Endodermal cell (in vitro differentiated cells): ENCODE data around the gene KREMEN1. TPM values are rescaled to one million over a fixed set of nuclear protein-coding genes. Genes with fewer than 3 reads are reported as not detected.

Experiments
- DNase-seq: peaks from one replicate; pipeline ENCODE4 v3.0.0-alpha.2; 2017
- H3K27ac ChIP-seq: 2 replicates; pipeline ENCODE4 v1.5.1; 2013; ENCODE audit warnings: mild to moderate bottlenecking, low read depth, low read length, moderate library complexity
- H3K27me3 ChIP-seq: 2 replicates; pipeline ENCODE4 v1.6.1; 2013; ENCODE audit warnings: mild to moderate bottlenecking, low read length, moderate library complexity; ENCODE audit not compliant: insufficient read depth, control insufficient read depth, poor library complexity, severe bottlenecking
- H3K36me3 ChIP-seq: 2 replicates; pipeline ENCODE4 v1.7.0; 2013; ENCODE audit warnings: mild to moderate bottlenecking, low read length, moderate library complexity; ENCODE audit not compliant: control insufficient read depth, insufficient read depth
- H3K4me1 ChIP-seq: one replicate; pipeline ENCODE4 v1.7.0; 2013; ENCODE audit warnings: low read length; ENCODE audit not compliant: control insufficient read depth, insufficient read depth
- H3K4me3 ChIP-seq: 2 replicates; pipeline ENCODE4 v1.5.1; 2013; ENCODE audit warnings: mild to moderate bottlenecking, low read length, moderate library complexity
- H3K9ac ChIP-seq: 2 replicates; pipeline ENCODE4 v1.6.1; 2013; ENCODE audit warnings: mild to moderate bottlenecking, low read length, moderate library complexity; ENCODE audit not compliant: poor library complexity, severe bottlenecking; ENCODE audit errors: extremely low read depth
- H3K9me3 ChIP-seq: 2 replicates; pipeline ENCODE4 v1.6.1; 2013; ENCODE audit warnings: mild to moderate bottlenecking, low read length, moderate library complexity; ENCODE audit not compliant: control insufficient read depth
- H3K27ac Mint-ChIP-seq: 2 replicates; pipeline ENCODE4 v1.8.0; 2020; ENCODE audit warnings: mixed read lengths
- H3K27me3 Mint-ChIP-seq: 2 replicates; pipeline ENCODE4 v1.8.0; 2021; ENCODE audit warnings: mild to moderate bottlenecking, mixed read lengths; ENCODE audit not compliant: insufficient read depth
- H3K36me3 Mint-ChIP-seq: 2 replicates; pipeline ENCODE4 v1.8.0; 2020; ENCODE audit warnings: low read depth, mixed read lengths
- H3K4me1 Mint-ChIP-seq: 2 replicates; pipeline ENCODE4 v1.8.0; 2020; ENCODE audit warnings: mixed read lengths
- H3K4me3 Mint-ChIP-seq: 2 replicates; pipeline ENCODE4 v1.8.0; 2020; ENCODE audit warnings: mild to moderate bottlenecking, moderate library complexity, mixed read lengths
- H3K9me3 Mint-ChIP-seq: 2 replicates; pipeline ENCODE4 v1.8.0; 2020; ENCODE audit warnings: mild to moderate bottlenecking, mixed read lengths
- WGBS, 2 experiments: methylation state at CpG; one replicate each; pipeline versions ENCODE4 v1.1.5 to v1.1.7; 2013; ENCODE audit warnings: missing lambda C conversion rate in 2 of 2, mixed read lengths in 1 of 2; ENCODE audit not compliant: insufficient coverage in 1 of 2, insufficient read length in 1 of 2; 5-methylcytosine and 5-hydroxymethylcytosine counted together
- total RNA-seq, 2 donors: library from RNA; stranded (reverse); fragmentation: NEBNext Ultra II Directional in 1 of 2; extraction: Animal tissue kit (Norgen Biotek cat#: 25700) in 1 of 2; gene quantifications; 2 replicates in 1 of 2; 3 replicates in 1 of 2; pipeline ENCODE4 v1.2.1, GENCODE V29; 2021
- TF ChIP-seq, protein P1 (sequence below): fragments of 200-600 bp; sonication (generic); conservative IDR thresholded peaks from 2 replicates; pipeline ENCODE4 v1.5.0; 2021; ENCODE audit warnings: antibody characterized with exemption, mild to moderate bottlenecking

KREMEN1 gene
- total RNA-seq, 2 donors from 2014 or later = 6.2 to 7.5 TPM

- no peak for DNase-seq
- TF ChIP-seq, protein P1, sequence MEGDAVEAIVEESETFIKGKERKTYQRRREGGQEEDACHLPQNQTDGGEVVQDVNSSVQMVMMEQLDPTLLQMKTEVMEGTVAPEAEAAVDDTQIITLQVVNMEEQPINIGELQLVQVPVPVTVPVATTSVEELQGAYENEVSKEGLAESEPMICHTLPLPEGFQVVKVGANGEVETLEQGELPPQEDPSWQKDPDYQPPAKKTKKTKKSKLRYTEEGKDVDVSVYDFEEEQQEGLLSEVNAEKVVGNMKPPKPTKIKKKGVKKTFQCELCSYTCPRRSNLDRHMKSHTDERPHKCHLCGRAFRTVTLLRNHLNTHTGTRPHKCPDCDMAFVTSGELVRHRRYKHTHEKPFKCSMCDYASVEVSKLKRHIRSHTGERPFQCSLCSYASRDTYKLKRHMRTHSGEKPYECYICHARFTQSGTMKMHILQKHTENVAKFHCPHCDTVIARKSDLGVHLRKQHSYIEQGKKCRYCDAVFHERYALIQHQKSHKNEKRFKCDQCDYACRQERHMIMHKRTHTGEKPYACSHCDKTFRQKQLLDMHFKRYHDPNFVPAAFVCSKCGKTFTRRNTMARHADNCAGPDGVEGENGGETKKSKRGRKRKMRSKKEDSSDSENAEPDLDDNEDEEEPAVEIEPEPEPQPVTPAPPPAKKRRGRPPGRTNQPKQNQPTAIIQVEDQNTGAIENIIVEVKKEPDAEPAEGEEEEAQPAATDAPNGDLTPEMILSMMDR = no peak
- Mint-ChIP-seq H3K9me3 (no peaks in the 10 kb centered on the region), H3K27me3 (peaks cover 4% of the 10 kb centered on the region), H3K4me3 (peak overlapping the region; percentile 77), H3K27ac (no peak overlapping the region), H3K4me1 (peaks cover 17% of the 10 kb centered on the region), H3K36me3 (no peaks in the 10 kb centered on the region)
- Histone ChIP-seq H3K27me3 (no peaks in the 10 kb centered on the region), H3K4me3 (peak overlapping the region; percentile 77), H3K27ac (no peak overlapping the region), H3K4me1 (peaks cover 9% of the 10 kb centered on the region), H3K36me3 (no peaks in the 10 kb centered on the region), H3K9ac (peak overlapping the region; percentile 30), H3K9me3 (no peaks in the 10 kb centered on the region)
- WGBS, 2 experiments = 73 to 78% methylated on average over 9 to 11 of the region's 11 CpGs
These were observed 132.4 kb downstream of the KREMEN1 start for GRCh38 chr22:29205252-29205593.

DNA sequence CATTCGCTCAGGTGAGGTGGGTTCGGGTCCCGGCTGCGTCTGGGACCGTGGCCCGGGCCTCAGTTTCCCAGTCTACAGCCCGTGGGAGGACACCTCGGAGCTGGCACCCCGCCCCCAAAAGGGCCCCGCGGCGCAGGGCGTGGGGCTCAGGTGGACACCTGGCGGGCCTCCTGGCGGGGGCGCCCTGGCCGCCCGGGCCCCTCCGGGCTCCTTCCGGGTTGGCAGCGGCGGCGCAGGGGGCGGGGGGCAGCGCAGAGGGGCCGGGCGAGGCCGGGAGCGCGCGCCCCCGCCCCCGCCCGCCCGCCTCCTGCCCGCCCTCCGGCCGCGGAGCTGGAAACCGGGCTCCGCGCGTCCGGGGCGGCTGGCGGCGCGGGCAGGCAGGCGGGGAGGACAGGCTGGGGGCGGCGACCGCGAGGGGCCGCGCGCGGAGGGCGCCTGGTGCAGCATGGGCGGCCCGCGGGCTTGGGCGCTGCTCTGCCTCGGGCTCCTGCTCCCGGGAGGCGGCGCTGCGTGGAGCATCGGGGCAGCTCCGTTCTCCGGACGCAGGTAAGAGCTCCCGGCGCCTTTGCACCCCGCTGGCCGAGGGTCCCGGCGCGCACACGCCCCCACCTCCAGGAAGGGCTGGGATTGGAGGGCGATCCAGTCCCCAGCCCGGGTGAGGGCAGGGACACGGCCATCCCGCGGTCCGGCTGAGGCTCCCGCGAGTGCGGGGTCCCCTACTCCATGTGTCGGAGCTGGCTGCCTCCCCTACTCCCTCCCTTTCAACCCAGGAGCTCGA, 132.9 kb downstream of the KREMEN1 start, which contains the start of gene EMID1:
EMID1 (plus strand) TSS at position 303 of the 778 bp plus-strand sequence; CDS start at position 446, 143 bp downstream.
- Histone ChIP-seq H3K4me3 (peak within 1 kb of the TSS; percentile 80), H3K9ac (peak within 1 kb of the TSS; percentile 57), H3K9me3 (no peaks in the 10 kb centered on the region), H3K27ac (peak within 1 kb of the TSS; percentile 73), H3K4me1 (peaks cover 9% of the 10 kb centered on the region), H3K27me3 (no peaks in the 10 kb centered on the region), H3K36me3 (no peaks in the 10 kb centered on the region)
- no peaks in the 10 kb centered on the region for H3K9me3 Mint-ChIP-seq
- DNase-seq = peak; percentile 85
- peaks cover 2% of the 10 kb centered on the region for H3K27me3 Mint-ChIP-seq
- 3 to 14% methylated on average over 17 to 87 of the region's 90 CpGs for whole genome bisulfite sequencing, 2 experiments
- TF ChIP-seq, protein P1 = peak; percentile 41
- H3K4me1 Mint-ChIP-seq = peaks cover 17% of the 10 kb centered on the region
- peak within 1 kb of the TSS; percentile 66 for H3K27ac Mint-ChIP-seq
- no peaks in the 10 kb centered on the region for H3K36me3 Mint-ChIP-seq
- H3K4me3 Mint-ChIP-seq = peak within 1 kb of the TSS; percentile 77

GRCh38 chr22:29206372-29207242, 133.8 kb downstream of the KREMEN1 start:
- TF ChIP-seq, protein P1 = no peak
- H3K4me3 Mint-ChIP-seq = peak overlapping the region; percentile 77
- no peaks in the 10 kb centered on the region for H3K9me3 Mint-ChIP-seq

More at GRCh38 chr22:29206372-29207242, 133.8 kb downstream of the KREMEN1 start:
- Histone ChIP-seq H3K9ac (peak overlapping the region; percentile 57), H3K27me3 (no peaks in the 10 kb centered on the region), H3K4me1 (peaks cover 9% of the 10 kb centered on the region), H3K9me3 (no peaks in the 10 kb centered on the region), H3K36me3 (no peaks in the 10 kb centered on the region), H3K4me3 (peak overlapping the region; percentile 80), H3K27ac (peak overlapping the region; percentile 73)
- H3K27me3 Mint-ChIP-seq = peaks cover 2% of the 10 kb centered on the region
- peaks cover 17% of the 10 kb centered on the region for H3K4me1 Mint-ChIP-seq
- H3K27ac Mint-ChIP-seq = peak overlapping the region; percentile 66
- H3K36me3 Mint-ChIP-seq = no peaks in the 10 kb centered on the region
- DNase-seq = no peak
- 52 to 58% methylated on average over 7 to 18 of the region's 19 CpGs for WGBS, 2 experiments
